Kasumi-1 (cell line): Measurements from ENCODE around the gene ARSA.

Experiments used
- DNase-seq, 2 experiments: peaks; one replicate each; lab custom pipeline; 2025; lab: John Stamatoyannopoulos, UW

ARSA gene

GRCh38 chr22:50605002-50605612, 22.8 kb downstream of the ARSA start:
- DNase-seq = no peak

GRCh38 chr22:50604256-50605001, 23.5 kb downstream of the ARSA start:
- DNase-seq = no peak

GRCh38 chr22:50603511-50604255, 24.3 kb downstream of the ARSA start:
- DNase-seq = no peak

- DNase-seq = no peak
Measured at GRCh38 chr22:50602338-50602700, 25.6 kb downstream of the ARSA start.

GRCh38 chr22:50601669-50602337, 26.1 kb downstream of the ARSA start:
- DNase-seq = no peak

- no peak for DNase-seq
Measured at GRCh38 chr22:50600967-50601668, 26.8 kb downstream of the ARSA start.

- DNase-seq = no peak
Measured at GRCh38 chr22:50600538-50600937, 27.4 kb downstream of the ARSA start, which contains the start of gene MAPK8IP2. Gene MAPK8IP2, plus strand, starts transcription at chr22:50600793. Its CDS starts 26 bp downstream, at chr22:50600819.

- peak; percentile 31 to 46 for DNase-seq
Measured at GRCh38 chr22:50599816-50600455, 28.0 kb downstream of the ARSA start.

GRCh38 chr22:50597097-50597496, 30.9 kb downstream of the ARSA start:
- no peak for DNase-seq

GRCh38 chr22:50595189-50595588, 32.8 kb downstream of the ARSA start:
- no peak for DNase-seq

GRCh38 chr22:50587407-50587806, 40.5 kb downstream of the ARSA start:
- DNase-seq = no peak

- no peak for DNase-seq
Measured at GRCh38 chr22:50586416-50586815, 41.5 kb downstream of the ARSA start.

- DNase-seq = no peak
Measured at GRCh38 chr22:50585781-50586180, 42.2 kb downstream of the ARSA start.

GRCh38 chr22:50585238-50585637, 42.7 kb downstream of the ARSA start:
- no peak for DNase-seq

- DNase-seq = no peak
Measured at GRCh38 chr22:50584106-50585096, 43.6 kb downstream of the ARSA start.

GRCh38 chr22:50583294-50583861, 44.6 kb downstream of the ARSA start:
- DNase-seq = peak in 1 of 2 experiments; percentile 45

- peak; percentile 98 for DNase-seq
Measured at GRCh38 chr22:50582493-50583293, 45.3 kb downstream of the ARSA start, which contains the start of gene CHKB. Gene CHKB, minus strand, starts transcription at chr22:50582849. Its CDS starts 68 bp downstream, at chr22:50582781.

GRCh38 chr22:50581950-50582492, 45.9 kb downstream of the ARSA start:
- DNase-seq = peak in 1 of 2 experiments; percentile 9
